ENCODE results near the gene HCK.

Gene HCK

DNA sequence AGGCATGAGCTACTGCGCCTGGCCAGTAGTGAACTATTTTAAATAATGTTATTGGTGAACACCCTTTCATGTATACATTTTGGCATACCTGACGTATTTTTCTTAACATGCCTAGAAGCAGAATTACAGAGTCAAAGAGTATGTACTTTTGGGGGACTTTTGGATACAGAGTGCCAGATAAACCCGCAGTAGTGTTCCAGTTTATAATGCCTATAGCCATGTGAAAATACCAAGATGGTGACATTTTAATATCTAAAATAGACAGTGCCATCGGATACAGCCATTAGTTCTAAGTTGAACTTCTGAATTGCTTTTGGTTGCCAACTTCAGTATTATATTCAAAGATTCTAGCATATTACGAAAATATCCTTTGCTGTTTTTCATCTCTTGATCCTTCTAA, 77.8 kb downstream of the HCK start:
- DNase-seq (ENCODE audit: low read depth) = no peak

DNA sequence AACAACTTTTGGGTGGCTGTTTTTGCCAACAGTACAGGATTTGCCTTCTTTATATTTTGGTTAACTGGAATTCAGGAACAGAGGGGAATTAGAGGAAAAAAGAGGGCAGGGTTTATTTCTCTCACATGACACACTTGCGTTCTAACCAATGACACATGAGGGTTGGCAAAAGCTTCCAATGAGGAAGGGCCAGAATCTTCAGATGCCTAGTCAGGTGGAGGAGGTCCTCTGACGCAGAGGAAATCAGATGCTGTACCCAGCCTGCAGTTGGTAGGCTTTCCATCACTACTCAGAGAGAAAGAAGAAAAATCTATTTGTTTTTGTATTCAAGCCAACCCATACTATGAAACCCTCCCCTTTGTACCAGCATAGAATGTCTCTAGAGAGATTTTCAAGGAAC, 78.3 kb downstream of the HCK start:
- DNase-seq (ENCODE audit: low read depth) = no peak

DNA sequence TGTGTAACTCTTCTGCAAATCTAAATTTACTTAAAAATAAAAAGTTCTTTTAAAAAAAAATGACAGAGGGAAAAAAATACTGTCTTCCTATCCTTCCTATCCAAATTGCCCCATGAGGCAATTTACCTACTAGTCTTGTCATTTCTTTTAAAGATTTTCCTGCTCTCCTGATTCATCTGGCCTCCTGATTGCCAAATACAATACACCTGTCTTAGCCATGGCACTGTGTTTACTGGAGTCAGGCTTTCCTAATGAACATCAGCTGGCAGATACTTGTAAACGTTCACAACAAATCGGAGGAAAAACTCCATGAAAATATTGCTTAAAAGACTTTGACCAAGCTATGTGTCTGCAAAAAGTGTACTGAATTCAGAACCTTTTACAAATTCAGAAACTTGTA, 78.9 kb downstream of the HCK start:
- DNase-seq (ENCODE audit: low read depth) = no peak

DNA sequence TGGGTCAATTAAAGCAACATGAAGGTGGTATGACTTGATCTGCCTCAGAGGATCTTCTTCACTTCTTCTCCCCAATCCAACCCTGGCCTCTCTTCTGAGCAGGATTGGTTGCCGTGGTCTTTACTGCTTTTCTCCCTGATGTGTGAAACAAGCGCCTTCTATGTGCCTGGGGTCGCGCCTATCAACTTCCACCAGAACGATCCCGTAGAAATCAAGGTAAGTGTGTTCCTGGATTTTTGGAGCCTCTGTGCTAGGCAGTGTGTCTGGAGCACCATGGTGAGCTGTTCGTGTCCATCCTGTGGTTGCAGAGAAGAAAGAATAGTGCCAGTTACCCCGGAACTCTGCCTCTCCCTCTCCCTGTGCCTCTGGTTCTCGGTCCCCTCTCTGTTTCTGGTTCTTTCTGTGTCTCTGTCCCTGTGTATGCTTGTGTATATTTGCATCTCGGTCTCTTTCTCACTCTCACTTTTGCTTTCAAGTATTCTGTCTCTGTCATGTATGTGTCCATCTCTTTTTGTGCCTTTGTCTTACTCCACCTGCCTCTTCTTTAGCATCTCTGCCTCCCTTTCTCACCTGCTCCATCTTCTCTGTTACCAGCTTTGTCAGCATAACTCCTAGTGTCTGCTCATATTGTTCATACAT, 81.0 kb downstream of the HCK start:
- no peak for DNase-seq (ENCODE audit: low read depth)

DNA sequence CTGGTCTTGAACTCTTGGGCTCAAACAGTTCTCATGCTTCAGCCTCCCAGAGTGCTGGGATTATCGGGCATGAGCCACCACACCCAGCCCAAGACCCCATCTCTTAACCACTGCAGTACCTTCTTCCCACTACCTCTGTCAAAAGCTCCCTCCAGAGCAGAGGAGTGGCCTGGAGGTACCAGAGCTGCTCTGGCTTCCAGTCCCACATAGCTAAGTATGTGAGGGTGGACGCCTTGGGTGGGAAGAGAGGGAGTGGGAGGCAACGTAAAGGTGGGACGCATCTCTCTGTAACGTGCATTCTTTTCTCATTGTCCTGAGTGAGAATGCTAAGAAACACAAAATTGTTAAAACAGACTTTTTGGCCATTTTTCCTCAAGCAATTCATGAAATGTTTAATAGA, 82.0 kb downstream of the HCK start:
- DNase-seq (ENCODE audit: low read depth) = no peak

DNA sequence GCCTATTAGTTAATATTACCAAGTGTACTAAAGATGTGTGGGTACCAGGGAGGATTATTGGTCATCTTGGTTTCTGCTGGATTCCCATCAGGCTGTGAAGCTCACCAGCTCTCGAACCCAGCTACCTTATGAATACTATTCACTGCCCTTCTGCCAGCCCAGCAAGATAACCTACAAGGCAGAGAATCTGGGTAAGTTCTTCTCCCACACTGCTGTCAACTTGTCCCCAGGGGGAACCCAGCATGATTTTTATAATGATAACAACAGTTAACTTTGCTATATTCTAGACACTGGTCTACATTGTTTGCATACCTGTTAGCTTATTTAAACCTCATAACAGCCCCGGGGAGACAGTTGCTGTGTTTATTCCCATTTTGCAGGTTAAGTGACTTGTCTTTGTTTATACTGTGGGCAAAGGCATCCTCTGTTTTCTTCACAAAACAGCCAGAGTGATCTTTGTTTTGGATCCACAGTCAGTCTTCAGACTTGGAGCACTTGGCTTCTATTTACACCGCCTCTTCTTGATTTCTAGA, 84.0 kb downstream of the HCK start:
- no peak for DNase-seq (ENCODE audit: low read depth)

DNA sequence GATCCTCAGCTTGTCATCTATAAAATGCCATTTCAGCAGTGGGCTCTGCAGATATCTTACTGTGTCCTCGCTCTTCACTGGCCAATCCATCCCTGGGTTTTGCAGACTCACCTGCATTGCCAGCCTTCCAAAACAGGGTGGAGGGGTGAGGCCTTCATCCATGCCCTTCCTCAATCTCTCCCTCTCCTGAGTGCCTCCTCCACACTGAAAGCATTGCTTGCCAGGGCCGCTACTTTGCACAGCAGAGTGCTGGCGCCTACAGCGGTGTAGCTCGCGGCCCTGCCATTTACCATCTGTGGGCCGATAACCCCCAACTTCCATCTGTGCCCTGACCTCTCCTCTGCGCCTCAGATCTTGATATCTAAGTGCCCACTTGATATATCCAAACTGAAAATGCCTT, 86.9 kb downstream of the HCK start:
- no peak for DNase-seq (ENCODE audit: low read depth)

DNA sequence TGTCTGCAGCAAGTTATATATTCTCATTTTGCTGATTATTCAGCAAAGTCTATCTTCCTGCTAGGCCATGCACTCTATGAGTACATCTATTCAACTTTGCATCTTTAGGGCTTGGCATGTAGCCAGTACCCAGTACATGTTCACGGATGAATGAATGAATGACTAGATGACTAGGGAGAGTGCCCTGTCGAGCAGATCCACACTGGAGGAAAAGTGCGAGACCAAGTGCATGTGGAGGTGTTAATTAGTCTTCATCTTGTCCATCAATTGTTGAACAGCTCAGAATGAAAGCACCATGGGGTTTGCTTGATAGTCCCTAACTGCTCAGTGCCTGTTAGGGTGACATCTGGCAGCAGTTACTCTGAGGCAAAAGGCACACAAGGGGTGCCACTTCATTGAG, 87.9 kb downstream of the HCK start:
- no peak for DNase-seq (ENCODE audit: low read depth)

DNA sequence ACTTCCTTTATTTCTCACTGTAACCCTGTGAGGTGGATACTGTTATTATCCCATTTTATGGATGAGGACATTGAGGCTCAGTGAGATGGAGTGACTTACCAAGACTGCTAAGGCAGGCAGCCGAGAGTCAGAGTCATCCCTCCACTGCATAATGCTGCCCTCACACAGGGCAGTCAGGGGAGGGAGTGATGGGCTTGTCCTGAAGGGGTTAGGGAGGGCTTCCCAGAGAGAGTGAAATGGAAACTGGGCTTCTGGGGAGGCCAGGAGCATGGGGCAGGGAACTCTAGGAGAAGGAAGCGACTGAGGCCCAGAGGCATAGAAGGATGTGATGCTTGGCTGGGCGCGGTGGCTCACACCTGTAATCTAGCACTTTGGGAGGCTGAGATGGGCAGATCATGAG, 88.6 kb downstream of the HCK start:
- DNase-seq (ENCODE audit: low read depth) = no peak

DNA sequence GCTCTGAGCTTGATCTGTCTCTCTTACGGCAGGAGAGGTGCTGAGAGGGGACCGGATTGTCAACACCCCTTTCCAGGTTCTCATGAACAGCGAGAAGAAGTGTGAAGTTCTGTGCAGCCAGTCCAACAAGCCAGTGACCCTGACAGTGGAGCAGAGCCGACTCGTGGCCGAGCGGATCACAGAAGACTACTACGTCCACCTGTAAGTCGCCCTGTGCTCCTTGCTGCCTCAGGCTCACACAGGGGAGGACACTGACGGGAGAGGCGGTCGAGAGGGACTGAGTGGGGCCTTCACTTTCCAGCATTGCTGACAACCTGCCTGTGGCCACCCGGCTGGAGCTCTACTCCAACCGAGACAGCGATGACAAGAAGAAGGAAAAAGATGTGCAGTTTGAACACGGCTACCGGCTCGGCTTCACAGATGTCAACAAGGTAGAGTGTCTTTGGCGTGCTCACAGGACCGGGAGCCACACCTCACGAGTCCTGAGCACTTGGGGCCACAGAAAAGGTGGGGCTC, 89.5 kb downstream of the HCK start:
- DNase-seq (ENCODE audit: low read depth) = no peak

DNA sequence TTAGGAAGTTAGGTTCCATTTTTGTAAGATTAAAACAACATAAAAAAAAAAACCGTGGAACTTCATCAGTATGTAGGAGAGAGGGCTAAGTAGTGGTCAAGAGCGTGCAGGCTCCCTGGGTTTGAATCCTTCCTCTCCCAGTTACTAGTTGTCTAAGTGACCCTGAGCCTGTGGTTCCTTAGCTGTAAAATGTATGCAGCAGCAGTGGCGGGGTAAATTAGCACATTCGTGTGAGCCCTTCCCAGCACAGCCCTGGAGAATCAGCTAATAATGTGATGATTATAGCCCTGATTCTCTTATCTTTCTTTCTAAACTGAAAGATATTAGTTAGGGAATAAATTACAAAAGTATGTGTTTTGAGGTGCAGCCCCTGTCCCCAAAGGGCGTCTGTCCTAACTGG, 90.0 kb downstream of the HCK start:
- DNase-seq (ENCODE audit: low read depth) = no peak

DNA sequence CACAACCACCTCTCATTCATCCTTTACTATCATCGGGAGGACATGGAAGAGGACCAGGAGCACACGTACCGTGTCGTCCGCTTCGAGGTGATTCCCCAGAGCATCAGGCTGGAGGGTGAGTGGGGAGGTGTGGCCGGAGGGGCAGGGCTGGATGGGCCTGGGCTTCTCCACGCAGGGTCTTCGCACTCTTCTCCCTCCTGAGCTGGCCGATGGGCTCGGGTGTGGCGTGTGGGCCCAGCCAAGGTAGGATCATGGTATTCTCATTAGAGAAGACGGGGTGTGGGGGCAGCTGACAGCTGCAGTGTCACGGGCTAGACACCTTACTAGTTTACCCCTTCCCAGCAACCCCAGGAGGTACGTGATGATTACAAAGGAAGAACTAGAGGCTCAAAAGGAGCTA, 90.9 kb downstream of the HCK start:
- no peak for DNase-seq (ENCODE audit: low read depth)

DNA sequence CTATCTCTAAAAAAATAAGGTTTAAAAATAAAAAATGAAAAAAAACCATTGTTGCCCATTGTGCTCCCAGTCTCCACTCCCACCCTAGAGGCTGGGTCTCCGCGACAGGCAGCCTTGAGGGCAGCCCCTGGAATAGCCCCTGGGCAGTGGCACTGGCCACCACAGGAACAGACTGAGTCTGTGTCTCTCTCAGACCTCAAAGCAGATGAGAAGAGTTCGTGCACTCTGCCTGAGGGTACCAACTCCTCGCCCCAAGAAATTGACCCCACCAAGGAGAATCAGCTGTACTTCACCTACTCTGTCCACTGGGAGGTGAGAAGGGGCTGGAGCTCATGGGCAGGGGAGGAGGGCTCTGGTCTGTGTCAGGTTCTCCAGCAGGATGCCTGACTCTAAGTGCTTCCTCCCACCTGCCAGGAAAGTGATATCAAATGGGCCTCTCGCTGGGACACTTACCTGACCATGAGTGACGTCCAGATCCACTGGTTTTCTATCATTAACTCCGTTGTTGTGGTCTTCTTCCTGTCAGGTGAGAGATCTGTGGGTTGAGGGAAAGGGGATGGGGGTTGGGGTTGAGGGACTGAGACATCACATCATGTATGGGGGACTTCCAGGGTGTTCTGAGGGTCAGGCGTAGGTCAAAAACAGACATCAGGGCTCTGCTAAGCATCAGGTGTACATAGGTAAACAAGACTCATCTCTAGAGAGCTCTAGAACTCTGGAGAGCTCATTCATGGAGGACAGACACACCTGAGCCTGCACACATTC, 93.0 kb downstream of the HCK start:
- no peak for DNase-seq (ENCODE audit: low read depth)

DNA sequence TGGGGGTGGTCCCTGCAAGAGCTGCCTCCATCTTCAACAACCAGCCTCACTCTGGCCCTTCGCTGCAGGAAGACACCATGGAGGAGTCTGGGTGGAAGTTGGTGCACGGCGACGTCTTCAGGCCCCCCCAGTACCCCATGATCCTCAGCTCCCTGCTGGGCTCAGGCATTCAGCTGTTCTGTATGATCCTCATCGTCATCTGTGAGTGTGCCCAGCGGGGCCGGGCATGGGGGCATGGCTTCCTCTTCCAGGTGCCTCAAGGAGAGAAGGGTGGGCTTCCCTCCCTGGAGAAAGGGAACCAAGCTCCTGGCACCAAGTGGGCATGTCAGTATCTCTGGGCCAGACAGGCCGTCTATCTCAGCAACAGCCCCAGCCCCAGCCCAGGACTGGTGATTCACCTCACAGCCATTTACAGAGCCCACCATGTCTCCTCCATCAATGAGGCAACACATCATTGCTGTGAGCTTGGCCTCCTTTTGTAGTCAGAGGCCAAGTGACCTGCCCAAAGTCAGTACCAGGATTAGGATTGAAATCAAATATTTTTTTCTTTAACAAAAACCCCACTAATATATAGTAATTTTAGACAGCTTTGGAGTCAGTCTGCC, 97.6 kb downstream of the HCK start:
- no peak for DNase-seq (ENCODE audit: low read depth)

DNA sequence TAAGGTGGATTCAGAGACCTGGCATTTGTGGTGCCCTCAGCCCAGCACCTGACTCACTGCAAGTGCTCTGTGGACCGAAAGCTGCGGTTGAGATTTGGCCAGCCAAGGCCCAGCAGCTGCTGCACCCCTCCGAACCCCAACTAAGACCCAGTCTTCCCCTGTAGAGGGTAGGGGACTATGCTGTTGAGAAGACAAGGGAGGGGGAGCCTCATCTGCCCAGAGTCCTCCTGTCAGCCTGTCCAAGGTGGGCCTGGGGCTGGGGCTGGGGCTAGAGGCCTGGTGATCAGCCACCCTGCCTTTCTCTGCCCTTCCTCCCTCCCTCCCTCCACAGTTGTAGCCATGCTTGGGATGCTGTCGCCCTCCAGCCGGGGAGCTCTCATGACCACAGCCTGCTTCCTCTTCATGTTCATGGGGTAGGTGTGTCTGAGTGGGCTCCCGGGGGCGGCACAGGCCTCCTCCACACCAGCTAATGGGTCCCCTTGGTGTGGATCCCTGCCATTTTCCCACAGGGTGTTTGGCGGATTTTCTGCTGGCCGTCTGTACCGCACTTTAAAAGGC, 98.3 kb downstream of the HCK start:
- DNase-seq (ENCODE audit: low read depth) = no peak
